GM18868 (cell line): ENCODE results near the gene BEND7.

Experiments used
- ATAC-seq: cut with Tn5 transposase; IDR thresholded peaks from one replicate; pipeline ENCODE4 v1.9.1; 2021; ENCODE audit warnings: mild to moderate bottlenecking, moderate library complexity; ENCODE audit not compliant: unreplicated experiment

BEND7 gene

GRCh38 chr10:13525663-13526062, 3.2 kb downstream of the BEND7 start:
- ATAC-seq: no peak

- ATAC-seq: no peak
Observed at GRCh38 chr10:13521026-13521425, 7.8 kb downstream of the BEND7 start.

- ATAC-seq: no peak
Observed at GRCh38 chr10:13520194-13520593, 8.6 kb downstream of the BEND7 start.

- no peak for ATAC-seq
Observed at GRCh38 chr10:13518076-13518692, 10.6 kb downstream of the BEND7 start.

- ATAC-seq: no peak
Observed at GRCh38 chr10:13517675-13518074, 11.1 kb downstream of the BEND7 start.

GRCh38 chr10:13516176-13516575, 12.6 kb downstream of the BEND7 start:
- ATAC-seq: no peak

GRCh38 chr10:13515467-13515866, 13.3 kb downstream of the BEND7 start:
- no peak for ATAC-seq

- ATAC-seq: no peak
Observed at GRCh38 chr10:13514296-13514695, 14.5 kb downstream of the BEND7 start.

- ATAC-seq: no peak
Observed at GRCh38 chr10:13512564-13512963, 16.2 kb downstream of the BEND7 start.

GRCh38 chr10:13511409-13511808, 17.4 kb downstream of the BEND7 start:
- ATAC-seq: no peak

- ATAC-seq: no peak
Observed at GRCh38 chr10:13505052-13505680, 23.6 kb downstream of the BEND7 start.

- no peak for ATAC-seq
Observed at GRCh38 chr10:13503745-13504463, 24.9 kb downstream of the BEND7 start.

- ATAC-seq: no peak
Observed at GRCh38 chr10:13502380-13502779, 26.4 kb downstream of the BEND7 start.

GRCh38 chr10:13500201-13500600, 28.6 kb downstream of the BEND7 start:
- ATAC-seq: no peak

GRCh38 chr10:13499150-13499549, 29.7 kb downstream of the BEND7 start:
- no peak for ATAC-seq

- no peak for ATAC-seq
Observed at GRCh38 chr10:13496931-13497330, 31.9 kb downstream of the BEND7 start.

GRCh38 chr10:13496164-13496563, 32.6 kb downstream of the BEND7 start:
- no peak for ATAC-seq

GRCh38 chr10:13492493-13493180, 36.2 kb downstream of the BEND7 start:
- ATAC-seq: no peak

GRCh38 chr10:13491747-13492360, 37.0 kb downstream of the BEND7 start:
- no peak for ATAC-seq

GRCh38 chr10:13490503-13490902, 38.3 kb downstream of the BEND7 start:
- ATAC-seq: no peak

GRCh38 chr10:13489035-13489599, 39.7 kb downstream of the BEND7 start:
- no peak for ATAC-seq
